ENCODE data around the gene SDF4.

DNA sequence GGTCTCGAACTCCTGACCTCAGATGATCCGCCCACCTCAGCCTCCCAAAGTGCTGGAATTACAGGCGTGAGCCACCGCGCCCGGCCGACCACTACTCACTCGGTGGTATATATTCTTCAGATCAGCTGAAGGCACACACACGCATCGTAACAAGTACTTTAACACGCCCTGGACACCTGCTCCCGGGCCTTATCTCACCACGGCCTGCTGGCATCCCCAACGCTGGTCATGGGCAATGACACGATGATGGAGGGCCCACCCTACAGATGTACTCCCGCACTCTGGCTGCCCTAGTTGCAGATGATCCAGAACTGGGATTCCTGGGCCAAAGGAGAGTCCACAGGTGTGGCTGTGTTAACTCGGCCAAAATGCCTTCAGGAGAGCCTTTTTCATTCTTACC lies 30.3 kb upstream of the SDF4 start:
- TF ChIP-seq CTCF (IDR thresholded peaks at IDR 0.05; ENCODE audit: insufficient read depth, low read length, poor library complexity, severe bottlenecking) (no peak), EZH2phosphoT487 (conservative IDR thresholded peaks at IDR 0.05; ENCODE audit: low read length) (no peak)

Data from SU-DHL-6 (cell line).